Measurements from ENCODE around the gene SPECC1L.

DNA sequence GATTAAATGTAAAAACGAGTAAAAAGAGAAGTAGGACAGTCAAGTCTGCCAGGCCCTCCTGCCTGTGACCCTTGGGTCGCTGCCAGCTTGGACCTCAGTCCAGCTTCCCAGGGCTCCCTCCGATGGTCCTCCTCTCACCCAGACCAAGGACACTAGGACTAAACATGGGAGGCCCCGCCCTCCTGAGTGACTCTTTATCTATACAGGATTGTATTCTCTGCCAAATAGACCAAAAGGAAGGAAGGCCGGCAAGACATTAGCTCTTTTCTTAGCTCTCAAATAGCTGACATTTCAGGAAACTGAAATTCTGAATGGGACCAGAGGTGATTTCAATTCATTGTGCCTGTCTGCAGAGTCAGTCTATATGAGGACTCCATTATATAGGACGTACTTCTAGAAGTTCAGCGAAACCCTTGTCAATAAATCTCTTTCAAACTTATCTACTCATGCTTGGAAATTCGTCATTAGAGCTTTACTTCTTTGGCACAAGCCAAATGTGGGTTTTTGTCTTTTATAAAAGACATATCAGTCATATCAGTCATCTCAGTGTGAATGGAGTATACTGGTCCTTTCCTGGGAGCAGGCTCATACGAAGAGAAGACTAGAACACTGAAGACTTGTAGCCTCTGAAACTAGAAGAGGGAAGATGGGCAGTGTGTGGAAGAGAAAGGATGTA lies 185.3 kb downstream of the SPECC1L start:
- TF ChIP-seq CTCF (IDR thresholded peaks at IDR 0.05) (no peak), POLR2AphosphoS5 (IDR thresholded peaks at IDR 0.05) (no peak)
